PC-3 (cell line): ENCODE data around the gene TSSC4. TPM values are rescaled to one million over a fixed set of nuclear protein-coding genes. Genes with fewer than 3 reads are reported as not detected.

ENCODE experiments used
- ATAC-seq: fragments of 200-7000 bp; cut with Tn5 transposase; 2 replicates; pipeline ENCODE4 v1.9.1; 2020; ENCODE audit warnings: mild to moderate bottlenecking, moderate library complexity
- BruUV-seq: library from RNA; stranded (reverse); fragments of 400-500 nt; replicated peaks from 2 replicates; lab custom pipeline; 2021; lab: Mats Ljungman, UMichigan
- CTCF ChIA-PET: fragments of 300-600 bp; sonication (Branson Sonifier 250); formaldehyde crosslinking; loops from one replicate; lab custom pipeline; 2022; ENCODE audit warnings: antibody characterized with exemption; lab: Charles Lee
- POLR2A ChIA-PET: fragments of 300-600 bp; sonication (Branson Sonifier 250); formaldehyde crosslinking; loops from one replicate; lab custom pipeline; 2022; ENCODE audit warnings: antibody characterized with exemption; ENCODE audit not compliant: unreplicated experiment; lab: Charles Lee
- DNase-seq: peaks from one replicate; pipeline ENCODE4 v3.0.0-alpha.2; 2015
- H2AFZ ChIP-seq: fragments of 300-600 bp; sonication (generic); 2 replicates; pipeline ENCODE4 v1.6.0; 2016; ENCODE audit warnings: antibody characterized with exemption, low read length
- H3F3A ChIP-seq: fragments of 300-600 bp; sonication (generic); one replicate; pipeline ENCODE4 v1.6.0; 2017; ENCODE audit warnings: antibody characterized with exemption, low read length, control low read depth, mild to moderate bottlenecking; ENCODE audit not compliant: unreplicated experiment
- H3K27ac ChIP-seq: fragments of 300-600 bp; sonication (generic); 2 replicates; pipeline ENCODE4 v1.5.1; 2016; ENCODE audit warnings: mild to moderate bottlenecking, low read length
- H3K27me3 ChIP-seq: fragments of 300-600 bp; sonication (generic); 2 replicates; pipeline ENCODE4 v1.6.1; 2016; ENCODE audit warnings: low read length, mixed read lengths
- H3K36me3 ChIP-seq: fragments of 300-600 bp; sonication (generic); 2 replicates; pipeline ENCODE4 v1.6.1; 2016; ENCODE audit warnings: low read depth, mixed run types, low read length, mixed read lengths
- H3K4me1 ChIP-seq: fragments of 300-600 bp; sonication (generic); 2 replicates; pipeline ENCODE4 v1.5.1; 2016; ENCODE audit warnings: low read length; ENCODE audit not compliant: insufficient read depth
- H3K4me2 ChIP-seq: fragments of 300-600 bp; sonication (generic); 2 replicates; pipeline ENCODE4 v1.6.0; 2016; ENCODE audit warnings: low read length
- H3K4me3 ChIP-seq: fragments of 300-600 bp; sonication (generic); 2 replicates; pipeline ENCODE4 v1.5.1; 2016; ENCODE audit warnings: mild to moderate bottlenecking, low read length, mixed read lengths
- H3K79me2 ChIP-seq: fragments of 300-600 bp; sonication (generic); 2 replicates; pipeline ENCODE4 v1.6.1; 2017; ENCODE audit warnings: low read length, mixed read lengths
- H3K9ac ChIP-seq: fragments of 300-600 bp; sonication (generic); 2 replicates; pipeline ENCODE4 v1.6.0; 2016; ENCODE audit warnings: mild to moderate bottlenecking, low read length
- H3K9me2 ChIP-seq: fragments of 300-600 bp; sonication (generic); replicated peaks from 2 replicates; pipeline ENCODE4 v1.6.1; 2016; ENCODE audit warnings: mixed run types, low read length, mixed read lengths
- H3K9me3 ChIP-seq: fragments of 300-600 bp; sonication (generic); 2 replicates; pipeline ENCODE4 v1.6.1; 2016; ENCODE audit warnings: low read length, mixed read lengths
- H4K20me1 ChIP-seq: fragments of 300-600 bp; sonication (generic); 2 replicates; pipeline ENCODE4 v1.6.1; 2016; ENCODE audit warnings: low read length, mixed read lengths
- CTCF ChIP-seq: fragments of 300-600 bp; sonication (generic); conservative IDR thresholded peaks from 2 replicates; pipeline ENCODE4 v1.5.1; 2017; ENCODE audit warnings: antibody characterized with exemption, low read depth, mild to moderate bottlenecking, low read length
- EZH2 ChIP-seq: fragments of 300-600 bp; sonication (generic); IDR thresholded peaks from one replicate; pipeline ENCODE4 v1.6.1; 2017; ENCODE audit warnings: antibody characterized with exemption, mild to moderate bottlenecking, low read length; ENCODE audit not compliant: unreplicated experiment
- EZH2phosphoT487 ChIP-seq: fragments of 300-600 bp; sonication (generic); IDR thresholded peaks from 2 replicates; pipeline ENCODE4 v1.6.1; 2018; ENCODE audit warnings: mild to moderate bottlenecking, antibody characterized with exemption, low read length, borderline replicate concordance
- intact Hi-C: fragments of 100-400 bp; cut with micrococcal nuclease; formaldehyde crosslinking; loops from 2 replicates; pipeline ENCODE4 v1.9.0; 2023
- total RNA-seq: library from RNA; depleted of rRNA; stranded (reverse); fragments of >200 nt; gene quantifications from 2 replicates; pipeline ENCODE4 v1.2.3, GENCODE V29; 2014

TSSC4 gene
- total RNA-seq, 1 experiment from 2014 or later, result 88.3 TPM

- no peaks in the 10 kb centered on the region for H3F3A ChIP-seq
- no peak overlapping the region for H3K27ac ChIP-seq
- BruUV-seq, result no TSS peak
- POLR2A ChIA-PET, result no interaction called here
- H3K4me1 ChIP-seq, result no peaks in the 10 kb centered on the region
- ATAC-seq (no peak), DNase-seq (no peak)
- H4K20me1 ChIP-seq, result peaks cover 45% of the 10 kb centered on the region; the same call in 1 of the 2 replicates
- H3K9me2 ChIP-seq, result no peaks in the 10 kb centered on the region
- no peak overlapping the region for H3K9ac ChIP-seq
- intact Hi-C loops, result no loop called here
- TF ChIP-seq EZH2 (no peak), EZH2phosphoT487 (no peak), CTCF (no peak)
- no peak overlapping the region for H3K4me2 ChIP-seq
- H3K79me2 ChIP-seq, result peaks cover 87% of the 10 kb centered on the region
- H3K36me3 ChIP-seq, result no peaks in the 10 kb centered on the region; the same call in 1 of the 2 replicates
- no peaks in the 10 kb centered on the region for H3K27me3 ChIP-seq
- H3K4me3 ChIP-seq, result no peak overlapping the region
- H2AFZ ChIP-seq, result no peak overlapping the region
- CTCF ChIA-PET, result no interaction called here
- no peaks in the 10 kb centered on the region for H3K9me3 ChIP-seq
Measured at GRCh38 chr11:2386591-2386990, 14.0 kb upstream of the TSSC4 start.

- no peaks in the 10 kb centered on the region; the same call in 1 of the 2 replicates for H3K36me3 ChIP-seq
Measured at GRCh38 chr11:2387266-2387987, 13.1 kb upstream of the TSSC4 start.

More at GRCh38 chr11:2387266-2387987, 13.1 kb upstream of the TSSC4 start:
- TF ChIP-seq CTCF, result no peak
- TF ChIP-seq EZH2, result no peak
- no peak for TF ChIP-seq EZH2phosphoT487
- H3K4me2 ChIP-seq, result no peak overlapping the region
- H3K9ac ChIP-seq, result no peak overlapping the region
- intact Hi-C loops, result no loop called here
- no peaks in the 10 kb centered on the region for H3K27me3 ChIP-seq
- no peak overlapping the region for H2AFZ ChIP-seq
- H3K4me3 ChIP-seq, result no peak overlapping the region
- CTCF ChIA-PET, result no interaction called here
- peaks cover 36% of the 10 kb centered on the region; the same call in 1 of the 2 replicates for H4K20me1 ChIP-seq
- no peak overlapping the region for H3K27ac ChIP-seq
- H3K4me1 ChIP-seq, result no peaks in the 10 kb centered on the region
- POLR2A ChIA-PET, result no interaction called here
- DNase-seq (no peak), ATAC-seq (no peak)
- peaks cover 79% of the 10 kb centered on the region for H3K79me2 ChIP-seq
- BruUV-seq, result no TSS peak
- no peaks in the 10 kb centered on the region for H3F3A ChIP-seq
- H3K9me3 ChIP-seq, result no peaks in the 10 kb centered on the region
- H3K9me2 ChIP-seq, result no peaks in the 10 kb centered on the region
